Calu3 (cell line): ENCODE results near the gene COL13A1. TPM values are rescaled to one million over a fixed set of nuclear protein-coding genes. Genes with fewer than 3 reads are reported as not detected.

Experiments used
- BruUV-seq: library from RNA; stranded (reverse); fragments of 400-500 nt; replicated peaks from 2 replicates; lab custom pipeline; 2021; lab: Mats Ljungman, UMichigan
- CTCF ChIA-PET: fragments of 300-600 bp; sonication (Branson Sonifier 250); formaldehyde crosslinking; loops from one replicate; lab custom pipeline; 2022; ENCODE audit warnings: antibody characterized with exemption; lab: Charles Lee
- DNase-seq: peaks from one replicate; pipeline ENCODE4 v3.0.0; 2022
- H3K27ac Mint-ChIP-seq: one replicate; pipeline ENCODE4 v1.8.0; 2022; ENCODE audit warnings: mixed read lengths; ENCODE audit not compliant: unreplicated experiment
- H3K27me3 Mint-ChIP-seq: one replicate; pipeline ENCODE4 v1.8.0; 2022; ENCODE audit warnings: mixed read lengths; ENCODE audit not compliant: unreplicated experiment
- H3K36me3 Mint-ChIP-seq: one replicate; pipeline ENCODE4 v1.8.0; 2022; ENCODE audit warnings: mild to moderate bottlenecking, moderate library complexity, mixed read lengths; ENCODE audit not compliant: insufficient read depth, unreplicated experiment
- H3K4me1 Mint-ChIP-seq: one replicate; pipeline ENCODE4 v1.8.0; 2022; ENCODE audit warnings: mild to moderate bottlenecking, low read depth, mixed read lengths; ENCODE audit not compliant: unreplicated experiment
- H3K4me3 Mint-ChIP-seq: one replicate; pipeline ENCODE4 v1.8.0; 2022; ENCODE audit warnings: mild to moderate bottlenecking, low read depth, moderate library complexity, mixed read lengths; ENCODE audit not compliant: unreplicated experiment
- H3K9me3 Mint-ChIP-seq: one replicate; pipeline ENCODE4 v1.8.0; 2022; ENCODE audit warnings: low read depth, mixed read lengths; ENCODE audit not compliant: unreplicated experiment
- intact Hi-C: fragments of 100-400 bp; cut with micrococcal nuclease; formaldehyde crosslinking; loops from one replicate; pipeline ENCODE4 v1.10.0; 2022; ENCODE audit not compliant: unreplicated experiment
- total RNA-seq: library from RNA; stranded (reverse); gene quantifications from 2 replicates; pipeline ENCODE4 v1.2.3, GENCODE V29; 2022
- TF ChIP-seq, protein P1 (sequence below): fragments of 200-600 bp; IDR thresholded peaks from one replicate; pipeline ENCODE4 v1.8.0; 2022; ENCODE audit warnings: antibody characterized with exemption; ENCODE audit not compliant: unreplicated experiment

The COL13A1 gene
- total RNA-seq, 1 experiment from 2014 or later, result 0.24 TPM

DNA sequence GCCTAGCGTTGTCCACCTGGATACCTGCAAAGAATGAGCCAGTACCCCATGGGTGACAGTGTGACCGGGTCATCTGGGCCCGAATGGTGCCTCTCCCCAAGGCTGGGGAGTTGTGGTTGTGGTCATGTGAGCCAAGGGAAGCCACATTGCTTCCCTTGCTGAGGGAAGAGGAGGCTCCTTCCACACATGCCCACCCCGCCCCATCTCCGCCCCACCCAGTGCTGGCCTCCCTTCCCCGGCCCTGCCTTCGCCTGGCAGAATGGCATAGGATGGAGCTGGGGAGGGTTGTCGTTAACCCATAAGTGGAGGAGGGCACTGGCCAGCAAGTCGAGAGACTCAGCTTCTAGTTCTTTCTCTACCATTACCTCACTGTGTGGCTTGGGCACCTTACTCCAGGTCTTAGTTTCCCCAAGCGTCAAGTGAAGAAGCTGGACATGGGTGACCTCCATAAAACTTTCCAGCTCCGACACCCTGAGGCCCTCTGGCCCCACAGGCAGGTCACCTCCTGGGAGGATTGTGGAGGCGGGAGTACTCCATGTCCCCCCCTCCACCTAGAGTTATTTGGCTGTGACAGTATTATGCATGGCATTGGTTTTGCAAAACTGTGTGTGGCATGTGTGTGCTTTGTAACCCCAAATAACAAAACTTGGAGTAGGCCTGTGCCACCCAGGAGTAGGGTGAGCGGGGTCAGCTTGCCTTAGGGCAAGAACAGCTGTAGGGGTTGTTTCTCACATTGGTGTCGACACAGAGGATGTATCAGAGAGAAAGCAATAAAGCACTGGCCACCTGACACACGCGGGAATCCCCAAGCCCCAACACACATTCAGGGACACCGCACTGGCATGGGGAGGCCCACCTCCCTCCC lies 160.4 kb downstream of the COL13A1 start:
- Mint-ChIP-seq H3K27me3 (peaks cover 79% of the 10 kb centered on the region), H3K4me1 (peaks cover 6% of the 10 kb centered on the region), H3K4me3 (no peak overlapping the region), H3K9me3 (no peaks in the 10 kb centered on the region), H3K27ac (no peak overlapping the region), H3K36me3 (no peaks in the 10 kb centered on the region)
- no TSS peak for BruUV-seq
- intact Hi-C loops, result no loop called here
- TF ChIP-seq, protein P1, sequence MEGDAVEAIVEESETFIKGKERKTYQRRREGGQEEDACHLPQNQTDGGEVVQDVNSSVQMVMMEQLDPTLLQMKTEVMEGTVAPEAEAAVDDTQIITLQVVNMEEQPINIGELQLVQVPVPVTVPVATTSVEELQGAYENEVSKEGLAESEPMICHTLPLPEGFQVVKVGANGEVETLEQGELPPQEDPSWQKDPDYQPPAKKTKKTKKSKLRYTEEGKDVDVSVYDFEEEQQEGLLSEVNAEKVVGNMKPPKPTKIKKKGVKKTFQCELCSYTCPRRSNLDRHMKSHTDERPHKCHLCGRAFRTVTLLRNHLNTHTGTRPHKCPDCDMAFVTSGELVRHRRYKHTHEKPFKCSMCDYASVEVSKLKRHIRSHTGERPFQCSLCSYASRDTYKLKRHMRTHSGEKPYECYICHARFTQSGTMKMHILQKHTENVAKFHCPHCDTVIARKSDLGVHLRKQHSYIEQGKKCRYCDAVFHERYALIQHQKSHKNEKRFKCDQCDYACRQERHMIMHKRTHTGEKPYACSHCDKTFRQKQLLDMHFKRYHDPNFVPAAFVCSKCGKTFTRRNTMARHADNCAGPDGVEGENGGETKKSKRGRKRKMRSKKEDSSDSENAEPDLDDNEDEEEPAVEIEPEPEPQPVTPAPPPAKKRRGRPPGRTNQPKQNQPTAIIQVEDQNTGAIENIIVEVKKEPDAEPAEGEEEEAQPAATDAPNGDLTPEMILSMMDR, result no peak
- CTCF ChIA-PET, result interaction anchor here (0.6 to 0.7 kb wide), 3 partner anchors 15 to 176 kb away, joined by 3 to 5 read pairs (median 4); no protein-coding TSS in a partner anchor
- no peak for DNase-seq

GRCh38 chr10:69962746-69963135 lies 161.0 kb downstream of the COL13A1 start:
- CTCF ChIA-PET, result no interaction called here
- Mint-ChIP-seq H3K36me3 (no peaks in the 10 kb centered on the region), H3K27ac (no peak overlapping the region), H3K27me3 (peaks cover 79% of the 10 kb centered on the region), H3K9me3 (no peaks in the 10 kb centered on the region), H3K4me3 (no peak overlapping the region), H3K4me1 (peaks cover 6% of the 10 kb centered on the region)
- TF ChIP-seq, protein P1, result no peak
- intact Hi-C loops, result no loop called here
- DNase-seq, result no peak
- no TSS peak for BruUV-seq

DNA sequence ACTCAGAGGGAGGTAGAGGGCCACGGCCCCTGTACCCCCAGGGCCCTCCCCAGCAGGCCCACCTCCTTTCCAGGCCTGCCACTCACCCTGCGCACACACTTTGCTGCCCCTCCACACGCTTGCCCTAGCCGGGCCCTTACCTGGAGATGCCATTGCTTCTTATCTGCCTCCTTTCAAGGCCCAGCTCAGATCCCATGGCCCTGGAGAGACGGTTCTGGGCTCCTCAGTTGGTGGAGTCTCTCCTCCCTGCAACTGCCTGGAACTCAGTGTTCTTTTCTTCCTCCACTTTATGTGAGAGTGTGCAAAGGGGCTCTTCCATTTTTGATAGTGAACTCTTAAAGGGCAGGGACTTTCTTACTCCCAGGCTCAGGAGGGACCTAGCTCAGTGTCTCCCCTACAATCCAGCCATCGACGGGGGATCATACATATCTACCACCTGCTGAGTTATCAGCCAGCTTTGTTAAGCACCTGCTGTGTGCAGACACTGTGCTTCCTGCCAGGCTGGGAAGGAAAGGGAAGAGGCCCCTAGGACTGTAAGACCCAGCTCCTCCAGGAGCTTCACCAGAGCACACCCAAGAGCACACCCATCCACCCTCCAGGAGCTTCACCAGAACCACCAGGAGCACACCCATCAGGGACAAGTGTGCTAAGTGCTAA lies 161.6 kb downstream of the COL13A1 start:
- BruUV-seq, result no TSS peak
- Mint-ChIP-seq H3K9me3 (no peaks in the 10 kb centered on the region), H3K4me3 (no peak overlapping the region), H3K27ac (no peak overlapping the region), H3K36me3 (no peaks in the 10 kb centered on the region), H3K4me1 (peaks cover 6% of the 10 kb centered on the region), H3K27me3 (peaks cover 79% of the 10 kb centered on the region)
- intact Hi-C loops, result no loop called here
- DNase-seq, result no peak
- TF ChIP-seq, protein P1, result no peak
- CTCF ChIA-PET, result no interaction called here

DNA sequence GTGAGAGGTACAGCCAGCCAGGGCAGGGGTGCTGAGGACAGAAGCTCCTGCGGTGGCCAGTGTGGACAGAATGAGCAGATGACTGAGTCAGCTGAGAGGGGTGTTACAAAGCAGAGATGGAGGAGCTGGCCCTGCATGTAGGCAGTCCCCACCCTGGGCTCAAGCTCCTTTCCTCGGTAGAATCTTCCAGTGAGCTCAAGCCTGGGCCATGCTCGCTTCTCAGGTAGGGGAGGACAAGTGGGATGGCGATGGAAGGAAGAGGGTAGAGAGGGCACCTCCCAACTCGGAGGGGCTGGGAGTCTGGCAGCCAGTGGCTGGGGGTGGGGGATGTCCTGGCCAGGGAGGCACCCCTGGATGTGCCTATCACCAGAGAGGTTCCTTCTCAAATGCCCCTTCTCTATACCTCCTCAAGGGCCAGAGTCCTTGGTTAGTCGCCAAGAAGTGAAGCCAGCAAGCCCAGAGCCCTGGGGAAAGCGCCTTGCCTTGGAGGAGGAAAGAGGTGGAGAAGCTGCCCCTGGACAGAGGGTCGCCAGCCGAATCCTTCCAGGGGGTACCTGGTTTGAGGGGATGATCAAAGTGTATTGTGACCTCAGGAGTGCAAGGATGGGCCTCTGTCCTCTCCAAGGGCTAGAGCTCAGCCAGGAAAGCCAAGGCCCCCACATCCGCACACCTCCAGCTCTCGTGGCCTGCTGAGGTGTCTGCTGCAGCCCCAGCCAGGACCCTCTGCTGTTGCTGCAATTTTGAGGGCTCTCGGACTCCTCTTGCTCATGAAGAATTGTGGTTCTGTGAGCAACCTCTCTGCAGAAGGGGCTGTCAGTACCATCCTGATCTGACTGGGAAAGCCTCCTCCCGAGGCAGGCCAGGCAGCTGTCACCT lies 162.4 kb downstream of the COL13A1 start:
- BruUV-seq, result no TSS peak
- no peaks in the 10 kb centered on the region for H3K9me3 Mint-ChIP-seq
- CTCF ChIA-PET, result interaction anchor here (0.7 kb wide), 1 partner anchor 9 kb away, joined by 4 read pairs; no protein-coding TSS in a partner anchor
- no peak for DNase-seq
- H3K4me1 Mint-ChIP-seq, result peaks cover 6% of the 10 kb centered on the region
- H3K27ac Mint-ChIP-seq, result no peak overlapping the region
- H3K4me3 Mint-ChIP-seq, result no peak overlapping the region
- intact Hi-C loops, result no loop called here
- H3K27me3 Mint-ChIP-seq, result peaks cover 84% of the 10 kb centered on the region
- TF ChIP-seq, protein P1, result no peak
- H3K36me3 Mint-ChIP-seq, result no peaks in the 10 kb centered on the region
